Activated CD8-positive, alpha-beta memory T cell treated with anti-CD3 and anti-CD28 coated beads, Interleukin-2, amount 50 U/mL, for 24 hours (primary cell): Measurements from ENCODE around the gene CASP3.
"Not testable (repeated sequence)": the region's sequence is repeated elsewhere in the genome, so short reads cannot be mapped to it uniquely, and the experiment has no call there.

Experiments used
- DNase-seq: peaks from one replicate; pipeline ENCODE4 v3.0.0-alpha.2; 2020; ENCODE audit errors: extremely low read depth

Gene CASP3

GRCh38 chr4:184596044-184596616, 53.1 kb downstream of the CASP3 start:
- DNase-seq, result no peak

- DNase-seq, result no peak
Measured at GRCh38 chr4:184595430-184595829, 53.8 kb downstream of the CASP3 start.

GRCh38 chr4:184593461-184593860, 55.8 kb downstream of the CASP3 start:
- no peak for DNase-seq

- not testable (repeated sequence) for DNase-seq
Measured at GRCh38 chr4:184591747-184592270, 57.4 kb downstream of the CASP3 start.

- no peak for DNase-seq
Measured at GRCh38 chr4:184591070-184591677, 58.1 kb downstream of the CASP3 start.

- no peak for DNase-seq
Measured at GRCh38 chr4:184590196-184590595, 59.1 kb downstream of the CASP3 start.

GRCh38 chr4:184588893-184589292, 60.4 kb downstream of the CASP3 start:
- no peak for DNase-seq

- no peak for DNase-seq
Measured at GRCh38 chr4:184587701-184588100, 61.5 kb downstream of the CASP3 start.

GRCh38 chr4:184587221-184587620, 62.0 kb downstream of the CASP3 start:
- no peak for DNase-seq

GRCh38 chr4:184583738-184584502, 65.3 kb downstream of the CASP3 start:
- no peak for DNase-seq
